ENCODE measurements around the gene CAPN9.

- TF ChIP-seq GATA2 (IDR thresholded peaks at IDR 0.05; ENCODE audit: low read depth, low read length): no peak
- no peak for TF ChIP-seq GATA3 (IDR thresholded peaks at IDR 0.05; ENCODE audit: low read depth, low read length)
Measured at GRCh38 chr1:230750576-230750975, 3.4 kb downstream of the CAPN9 start.
